ENCODE results near the gene PCSK2.

The PCSK2 gene

DNA sequence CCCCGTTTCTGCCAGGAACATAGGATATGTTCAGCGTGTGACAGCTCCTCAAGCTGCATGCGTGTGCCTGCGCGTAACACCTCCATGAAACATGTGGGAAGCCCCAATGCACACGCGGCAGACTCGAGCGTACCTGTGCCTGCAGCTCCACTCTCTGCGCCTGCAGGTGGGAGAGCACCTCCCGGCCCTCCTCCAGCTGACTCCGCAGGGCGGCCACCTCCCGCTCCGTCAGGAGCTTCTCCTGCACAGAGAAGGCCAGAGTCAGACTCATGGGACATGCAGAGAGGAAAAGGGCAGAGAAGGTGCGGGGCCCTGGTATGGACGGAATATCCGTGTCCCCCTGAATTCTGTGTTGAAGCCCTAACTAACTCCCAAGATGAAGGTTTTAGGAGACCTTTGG, 281.9 kb downstream of the PCSK2 start:
- TF ChIP-seq CTCF (IDR thresholded peaks at IDR 0.05; ENCODE audit: extremely low read depth, missing control alignments), result no peak
- no peak for DNase-seq (ENCODE audit: low spot score)

DNA sequence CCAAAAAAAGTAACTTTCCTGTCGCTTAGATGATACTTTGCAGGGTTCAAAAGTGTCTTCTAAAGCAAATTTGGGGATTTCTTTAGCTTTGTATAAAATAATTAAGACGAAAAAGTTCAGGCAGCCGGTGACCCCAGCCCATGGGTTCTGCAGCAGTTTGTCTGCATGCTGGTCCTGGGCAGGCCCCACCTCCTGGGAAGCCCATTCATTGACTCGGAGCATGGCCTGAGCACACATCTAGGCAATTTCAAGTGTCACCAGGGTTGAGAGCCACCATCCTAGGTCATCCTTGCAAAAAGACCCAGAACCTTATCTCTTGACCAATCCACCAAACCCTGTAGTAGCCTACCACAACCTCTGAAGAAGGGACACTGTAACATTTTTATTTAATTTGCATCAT, 283.7 kb downstream of the PCSK2 start:
- no peak for DNase-seq (ENCODE audit: low spot score)
- TF ChIP-seq CTCF (IDR thresholded peaks at IDR 0.05; ENCODE audit: extremely low read depth, missing control alignments), result no peak

DNA sequence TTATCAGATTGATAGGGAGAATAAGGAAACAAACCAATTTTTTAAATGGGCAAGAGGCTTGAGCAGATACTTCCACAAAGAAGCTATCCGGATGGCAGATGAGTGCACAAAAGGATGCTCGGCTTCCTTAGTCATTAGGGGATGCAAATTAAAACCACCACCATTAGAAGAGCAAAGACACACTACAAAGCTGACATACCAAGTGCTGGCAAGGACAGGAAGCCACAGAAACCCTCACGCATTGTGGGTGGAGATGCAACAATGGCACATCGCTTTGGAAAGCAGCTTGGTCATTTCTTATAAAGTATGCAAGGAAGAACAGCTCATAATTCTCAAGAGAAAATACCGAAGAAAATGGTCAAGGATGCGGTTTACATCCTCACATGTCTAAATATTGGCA, 284.6 kb downstream of the PCSK2 start:
- no peak for TF ChIP-seq CTCF (IDR thresholded peaks at IDR 0.05; ENCODE audit: extremely low read depth, missing control alignments)
- DNase-seq (ENCODE audit: low spot score), result no peak

DNA sequence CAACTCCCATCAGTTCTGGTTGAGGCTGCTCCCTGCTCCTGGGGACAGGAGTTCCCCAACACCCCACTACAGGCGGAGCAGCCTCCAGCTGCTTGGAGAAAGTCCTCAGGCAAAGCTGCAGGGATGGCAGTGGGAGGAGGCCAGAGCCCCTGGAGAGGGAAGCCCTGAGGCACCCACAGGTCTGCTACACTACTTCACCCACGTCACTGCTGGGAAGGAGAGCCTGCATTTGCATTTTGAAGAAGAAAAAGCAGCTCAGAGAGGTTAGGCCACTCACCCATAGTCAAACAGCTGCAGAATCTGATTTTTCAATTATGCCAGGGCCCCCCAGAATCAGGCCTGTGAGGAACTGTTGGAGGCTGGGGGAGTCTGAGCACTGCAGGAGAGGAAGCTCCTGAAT, 287.1 kb downstream of the PCSK2 start:
- no peak for DNase-seq (ENCODE audit: low spot score)
- TF ChIP-seq CTCF (IDR thresholded peaks at IDR 0.05; ENCODE audit: extremely low read depth, missing control alignments), result no peak

DNA sequence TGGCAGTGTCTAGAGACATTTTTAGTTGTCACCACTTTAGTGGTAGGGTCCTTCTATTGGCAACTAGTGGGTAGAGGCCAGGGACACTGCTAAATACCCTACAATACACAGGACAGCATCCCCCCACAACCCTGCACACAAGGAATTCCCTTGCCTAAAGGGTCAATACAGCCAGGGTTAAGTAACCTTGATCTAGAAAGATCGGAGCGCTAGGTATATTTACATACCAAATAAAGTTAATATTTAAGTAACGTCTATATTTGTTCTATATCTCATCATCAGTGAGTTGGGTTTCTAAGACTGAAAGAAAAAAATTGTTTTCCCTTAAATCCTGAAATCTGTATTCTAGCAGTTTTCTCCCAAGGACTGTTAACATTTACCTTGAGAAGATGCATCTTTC, 288.2 kb downstream of the PCSK2 start:
- no peak for DNase-seq (ENCODE audit: low spot score)
- TF ChIP-seq CTCF (IDR thresholded peaks at IDR 0.05; ENCODE audit: extremely low read depth, missing control alignments), result no peak

DNA sequence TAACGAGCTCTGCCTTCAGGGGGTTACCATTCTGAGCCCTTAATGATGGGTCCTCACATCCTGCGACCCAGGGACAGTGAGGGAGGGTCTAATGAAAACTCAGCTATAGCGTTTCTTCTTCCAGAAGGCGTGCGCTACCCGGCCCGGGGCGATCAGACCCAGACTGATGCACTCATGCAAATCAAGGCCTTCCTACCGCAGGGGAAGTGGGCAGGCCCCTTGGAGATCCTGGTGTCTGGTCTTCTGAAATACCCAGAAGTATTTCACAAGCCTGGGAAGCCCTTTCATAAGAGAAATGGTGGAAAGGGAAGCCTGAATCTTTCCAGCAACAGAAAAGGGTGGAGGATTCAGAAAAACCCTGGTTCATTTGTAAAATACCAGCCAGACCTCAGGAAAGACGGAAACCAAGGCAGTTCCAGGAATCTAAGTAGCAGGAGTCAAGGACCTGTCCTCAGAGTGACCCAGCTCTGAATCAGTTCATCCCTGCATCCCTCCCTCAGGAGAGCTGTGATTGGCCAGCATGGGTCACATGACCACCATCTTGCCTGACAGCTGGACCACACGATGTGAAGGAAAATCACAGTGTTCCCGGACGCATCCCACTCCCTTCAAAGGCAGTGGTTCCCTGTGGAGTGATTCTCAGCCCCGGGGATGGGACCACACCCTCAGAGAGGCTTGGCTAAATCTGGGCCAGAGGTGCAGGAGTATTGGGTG, 291.7 kb downstream of the PCSK2 start:
- no peak for DNase-seq (ENCODE audit: low spot score)

More for the DNA sequence above, 291.7 kb downstream of the PCSK2 start:
- TF ChIP-seq CTCF (IDR thresholded peaks at IDR 0.05; ENCODE audit: extremely low read depth, missing control alignments), result no peak

Data from GM20000 (cell line).